Keratinocyte (primary cell): ENCODE measurements around the gene ERH.

Experiments used
- EZH2 ChIP-seq: IDR thresholded peaks from one replicate; pipeline ENCODE4 v1.6.1; 2012; ENCODE audit warnings: inconsistent platforms, mild to moderate bottlenecking, low read length, moderate library complexity
- TF ChIP-seq, protein P1 (sequence below), 3 experiments: IDR thresholded peaks in 1 of 3; conservative IDR thresholded peaks in 1 of 3; optimal IDR thresholded peaks in 1 of 3; 2 replicates in 2 of 3; 3 replicates in 1 of 3; pipeline versions ENCODE3 to v1.5.1; 2011; ENCODE audit warnings: low read length in 3 of 3, mild to moderate bottlenecking in 3 of 3, moderate library complexity in 2 of 3, control low read depth in 1 of 3, inconsistent platforms in 1 of 3; ENCODE audit not compliant: insufficient read depth in 2 of 3; ENCODE audit errors: extremely low read depth in 1 of 3

- TF ChIP-seq, protein P1, sequence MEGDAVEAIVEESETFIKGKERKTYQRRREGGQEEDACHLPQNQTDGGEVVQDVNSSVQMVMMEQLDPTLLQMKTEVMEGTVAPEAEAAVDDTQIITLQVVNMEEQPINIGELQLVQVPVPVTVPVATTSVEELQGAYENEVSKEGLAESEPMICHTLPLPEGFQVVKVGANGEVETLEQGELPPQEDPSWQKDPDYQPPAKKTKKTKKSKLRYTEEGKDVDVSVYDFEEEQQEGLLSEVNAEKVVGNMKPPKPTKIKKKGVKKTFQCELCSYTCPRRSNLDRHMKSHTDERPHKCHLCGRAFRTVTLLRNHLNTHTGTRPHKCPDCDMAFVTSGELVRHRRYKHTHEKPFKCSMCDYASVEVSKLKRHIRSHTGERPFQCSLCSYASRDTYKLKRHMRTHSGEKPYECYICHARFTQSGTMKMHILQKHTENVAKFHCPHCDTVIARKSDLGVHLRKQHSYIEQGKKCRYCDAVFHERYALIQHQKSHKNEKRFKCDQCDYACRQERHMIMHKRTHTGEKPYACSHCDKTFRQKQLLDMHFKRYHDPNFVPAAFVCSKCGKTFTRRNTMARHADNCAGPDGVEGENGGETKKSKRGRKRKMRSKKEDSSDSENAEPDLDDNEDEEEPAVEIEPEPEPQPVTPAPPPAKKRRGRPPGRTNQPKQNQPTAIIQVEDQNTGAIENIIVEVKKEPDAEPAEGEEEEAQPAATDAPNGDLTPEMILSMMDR (optimal IDR thresholded peaks at IDR 0.05 in 1 of 3, IDR thresholded peaks at IDR 0.05 in 1 of 3, conservative IDR thresholded peaks at IDR 0.05 in 1 of 3; ENCODE audit: extremely low read depth in 1 of 3, insufficient read depth in 2 of 3, low read length in 3 of 3) = no peak
- no peak for TF ChIP-seq EZH2
These were observed 41.6 kb upstream of the ERH start for GRCh38 chr14:69439521-69440270.
